Endothelial cell of umbilical vein (primary cell): ENCODE results near the gene IQSEC3.

Source experiments
- CTCF ChIP-seq, 2 donors: IDR thresholded peaks; 1 replicate in 1 of 2; 2 replicates in 1 of 2; pipeline ENCODE4 v1.5.1; 2011; ENCODE audit warnings: low read length in 2 of 2, mild to moderate bottlenecking in 2 of 2, moderate library complexity in 2 of 2, control low read depth in 1 of 2, inconsistent platforms in 1 of 2, low read depth in 1 of 2; ENCODE audit not compliant: insufficient read depth in 1 of 2; ENCODE audit errors: extremely low read depth in 1 of 2
- EZH2 ChIP-seq: IDR thresholded peaks from 2 replicates; pipeline ENCODE4 v1.6.1; 2012; ENCODE audit warnings: borderline replicate concordance, low read depth, mild to moderate bottlenecking, moderate library complexity, low read length, inconsistent platforms; ENCODE audit not compliant: severe bottlenecking
- MYC ChIP-seq: IDR thresholded peaks from one replicate; pipeline ENCODE4 v1.6.1; 2011; ENCODE audit warnings: mild to moderate bottlenecking, low read depth, low read length
- POLR2A ChIP-seq: IDR thresholded peaks from 2 replicates; pipeline ENCODE4 v1.6.1; 2012; ENCODE audit warnings: low read depth, mild to moderate bottlenecking, control low read depth, low read length

DNA sequence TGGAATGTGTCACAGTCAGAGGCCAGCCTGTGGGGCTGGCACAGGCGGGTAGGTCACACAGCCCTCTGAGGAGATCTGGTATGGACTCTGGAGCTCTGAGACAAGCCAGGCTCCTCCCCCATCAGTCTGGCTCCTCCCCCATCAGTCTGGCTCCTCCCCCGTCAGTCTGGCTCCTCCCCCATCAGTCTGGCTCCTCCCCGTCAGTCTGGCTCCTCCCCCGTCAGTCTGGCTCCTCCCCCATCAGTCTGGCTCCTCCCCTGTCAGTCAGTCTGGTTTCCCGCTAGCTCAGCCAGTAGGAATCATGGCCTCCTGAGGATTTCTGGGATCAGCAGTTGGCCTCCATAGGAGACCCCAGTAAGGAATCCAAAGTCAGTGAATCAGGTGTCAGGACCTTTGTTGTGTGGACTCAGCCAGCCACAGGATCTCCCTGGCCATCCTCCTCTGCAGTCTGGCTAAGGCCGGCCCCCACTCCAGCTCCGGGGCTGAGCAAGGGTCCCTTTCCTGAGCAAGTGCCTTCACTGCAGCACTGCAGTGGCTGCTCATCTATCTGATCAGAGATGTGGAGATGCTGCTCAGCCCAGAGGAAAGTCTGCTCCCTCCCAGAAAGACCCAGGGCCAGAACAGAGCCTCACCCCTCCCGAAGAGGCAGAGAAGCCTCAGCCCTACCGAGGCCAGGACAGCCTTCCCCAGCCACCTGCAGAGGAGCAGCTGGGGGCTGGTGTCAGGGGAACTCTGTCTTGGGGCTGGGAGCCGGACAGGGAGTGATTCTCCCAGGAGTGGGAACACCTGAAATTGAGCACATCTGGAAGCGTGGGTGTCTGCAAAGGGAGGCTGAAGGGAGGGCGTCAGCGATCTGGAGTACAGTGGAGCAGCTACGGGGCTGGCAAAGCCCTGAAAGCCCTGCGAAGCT is 35.7 kb downstream of the IQSEC3 start:
- TF ChIP-seq CTCF (IDR thresholded peaks at IDR 0.05; ENCODE audit: extremely low read depth in 1 of 2, insufficient read depth in 1 of 2, low read depth in 1 of 2, low read length in 2 of 2) = no peak
- TF ChIP-seq EZH2 = no peak
- no peak for TF ChIP-seq MYC
- no peak for TF ChIP-seq POLR2A
